ENCODE measurements around the gene RELB. TPM values are rescaled to one million over a fixed set of nuclear protein-coding genes. Genes with fewer than 3 reads are reported as not detected.

RELB gene
- total RNA-seq, 1 donor from 2014 or later = 1.5 TPM

GRCh38 chr19:45056831-45057230, 55.6 kb downstream of the RELB start:
- no peak for DNase-seq (ENCODE audit: low spot score)
- ATAC-seq = no peak

- DNase-seq (ENCODE audit: low spot score) = no peak
Observed at GRCh38 chr19:45057444-45057843, 56.2 kb downstream of the RELB start.

GRCh38 chr19:45058622-45059159, 57.4 kb downstream of the RELB start:
- no peak for DNase-seq (ENCODE audit: low spot score)
- ATAC-seq = peak; percentile 4

More at GRCh38 chr19:45057444-45057843, 56.2 kb downstream of the RELB start:
- no peak for ATAC-seq

- DNase-seq (ENCODE audit: low spot score) (peak; percentile 81), ATAC-seq (peak; percentile 92)
Observed at GRCh38 chr19:45059258-45059965, 58.1 kb downstream of the RELB start.

GRCh38 chr19:45061965-45062364, 60.7 kb downstream of the RELB start:
- no peak for DNase-seq (ENCODE audit: low spot score)
- no peak for ATAC-seq

GRCh38 chr19:45063851-45064801, 62.9 kb downstream of the RELB start:
- ATAC-seq (no peak), DNase-seq (ENCODE audit: low spot score) (no peak)

GRCh38 chr19:45066921-45067661, 65.8 kb downstream of the RELB start:
- no peak for ATAC-seq
- no peak for DNase-seq (ENCODE audit: low spot score)

GRCh38 chr19:45068041-45068440, 66.8 kb downstream of the RELB start:
- DNase-seq (ENCODE audit: low spot score) (no peak), ATAC-seq (no peak)

GRCh38 chr19:45069056-45069455, 67.8 kb downstream of the RELB start:
- ATAC-seq (peak; percentile 59), DNase-seq (ENCODE audit: low spot score) (no peak)

- DNase-seq (ENCODE audit: low spot score) (no peak), ATAC-seq (no peak)
Observed at GRCh38 chr19:45070214-45070613, 69.0 kb downstream of the RELB start.

GRCh38 chr19:45070861-45071544, 69.7 kb downstream of the RELB start:
- no peak for ATAC-seq

GRCh38 chr19:45071545-45071938, 70.3 kb downstream of the RELB start:
- ATAC-seq (no peak), DNase-seq (ENCODE audit: low spot score) (no peak)

More at GRCh38 chr19:45070861-45071544, 69.7 kb downstream of the RELB start:
- DNase-seq (ENCODE audit: low spot score) = no peak

- DNase-seq (ENCODE audit: low spot score) (no peak), ATAC-seq (no peak)
Observed at GRCh38 chr19:45071969-45072790, 70.9 kb downstream of the RELB start.

GRCh38 chr19:45074744-45075300, 73.6 kb downstream of the RELB start:
- ATAC-seq (no peak), DNase-seq (ENCODE audit: low spot score) (no peak)

- ATAC-seq (peak; percentile 21), DNase-seq (ENCODE audit: low spot score) (peak; percentile 59)
Observed at GRCh38 chr19:45075301-45076028, 74.2 kb downstream of the RELB start.

GRCh38 chr19:45076029-45076850, 75.0 kb downstream of the RELB start, which contains the start of gene ZNF296:
Gene ZNF296 (minus strand): TSS chr19:45076478. CDS start chr19:45076373, 105 bp downstream.
- ATAC-seq (peak; percentile 86), DNase-seq (ENCODE audit: low spot score) (peak; percentile 88)

All from left lobe of liver (tissue), 2 donors.